Mesothelial cell of epicardium (in vitro differentiated cells): ENCODE measurements around the gene CCDC80. TPM values are rescaled to one million over a fixed set of nuclear protein-coding genes. Genes with fewer than 3 reads are reported as not detected.

ENCODE experiments used
- DNase-seq, 2 experiments: peaks; one replicate each; pipeline ENCODE4 v3.0.0; 2021; ENCODE audit warnings: low spot score in 2 of 2; ENCODE audit not compliant: unreplicated experiment in 2 of 2
- H3K27ac Mint-ChIP-seq: 2 replicates; pipeline ENCODE4 v1.8.0; 2021; ENCODE audit warnings: mixed read lengths
- H3K27me3 Mint-ChIP-seq: 2 replicates; pipeline ENCODE4 v1.8.0; 2021; ENCODE audit warnings: low read depth, mixed read lengths
- H3K36me3 Mint-ChIP-seq: 2 replicates; pipeline ENCODE4 v1.8.0; 2021; ENCODE audit warnings: mixed read lengths
- H3K4me1 Mint-ChIP-seq: 2 replicates; pipeline ENCODE4 v1.8.0; 2021; ENCODE audit warnings: mixed read lengths
- H3K4me3 Mint-ChIP-seq: 2 replicates; pipeline ENCODE4 v1.8.0; 2021; ENCODE audit warnings: mild to moderate bottlenecking, moderate library complexity, mixed read lengths
- H3K9me3 Mint-ChIP-seq: 2 replicates; pipeline ENCODE4 v1.8.0; 2021; ENCODE audit warnings: mixed read lengths
- total RNA-seq: library from RNA; stranded (reverse); gene quantifications from 3 replicates; pipeline ENCODE4 v1.2.1, GENCODE V29; 2021
- TF ChIP-seq, protein P1 (sequence below): fragments of 200-600 bp; sonication (generic); IDR thresholded peaks from one replicate; pipeline ENCODE4 v1.5.0; 2021; ENCODE audit warnings: antibody characterized with exemption; ENCODE audit not compliant: unreplicated experiment

CCDC80 gene
- total RNA-seq, 1 donor from 2014 or later = 134 TPM

GRCh38 chr3:112654492-112654891, 13.5 kb upstream of the CCDC80 start:
- Mint-ChIP-seq H3K27ac (no peak overlapping the region), H3K36me3 (no peaks in the 10 kb centered on the region), H3K4me3 (no peak overlapping the region), H3K4me1 (peaks cover 17% of the 10 kb centered on the region), H3K27me3 (no peaks in the 10 kb centered on the region), H3K9me3 (peaks cover 9% of the 10 kb centered on the region)
- no peak for DNase-seq
- TF ChIP-seq, protein P1, sequence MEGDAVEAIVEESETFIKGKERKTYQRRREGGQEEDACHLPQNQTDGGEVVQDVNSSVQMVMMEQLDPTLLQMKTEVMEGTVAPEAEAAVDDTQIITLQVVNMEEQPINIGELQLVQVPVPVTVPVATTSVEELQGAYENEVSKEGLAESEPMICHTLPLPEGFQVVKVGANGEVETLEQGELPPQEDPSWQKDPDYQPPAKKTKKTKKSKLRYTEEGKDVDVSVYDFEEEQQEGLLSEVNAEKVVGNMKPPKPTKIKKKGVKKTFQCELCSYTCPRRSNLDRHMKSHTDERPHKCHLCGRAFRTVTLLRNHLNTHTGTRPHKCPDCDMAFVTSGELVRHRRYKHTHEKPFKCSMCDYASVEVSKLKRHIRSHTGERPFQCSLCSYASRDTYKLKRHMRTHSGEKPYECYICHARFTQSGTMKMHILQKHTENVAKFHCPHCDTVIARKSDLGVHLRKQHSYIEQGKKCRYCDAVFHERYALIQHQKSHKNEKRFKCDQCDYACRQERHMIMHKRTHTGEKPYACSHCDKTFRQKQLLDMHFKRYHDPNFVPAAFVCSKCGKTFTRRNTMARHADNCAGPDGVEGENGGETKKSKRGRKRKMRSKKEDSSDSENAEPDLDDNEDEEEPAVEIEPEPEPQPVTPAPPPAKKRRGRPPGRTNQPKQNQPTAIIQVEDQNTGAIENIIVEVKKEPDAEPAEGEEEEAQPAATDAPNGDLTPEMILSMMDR = no peak

DNA sequence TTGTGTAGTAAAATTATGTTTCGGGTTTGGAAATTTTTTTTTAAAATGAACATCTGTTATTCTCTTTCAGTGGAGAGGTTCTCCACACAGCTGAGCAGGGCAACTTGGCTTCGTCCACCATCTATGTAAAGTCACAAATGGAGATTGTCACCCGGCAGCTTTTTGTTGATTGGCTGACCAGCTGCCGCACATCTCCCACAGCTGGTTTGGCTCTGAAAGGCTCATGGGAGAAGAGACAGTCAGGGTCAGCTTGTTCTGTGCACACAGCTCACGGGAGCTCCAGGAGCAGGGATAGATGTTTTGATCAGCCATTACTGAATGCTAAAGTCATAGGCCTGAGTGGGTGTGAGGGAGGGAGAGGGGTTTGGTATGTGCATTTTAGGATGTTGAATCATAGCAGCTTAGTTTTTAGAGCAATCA, 12.9 kb upstream of the CCDC80 start:
- H3K4me1 Mint-ChIP-seq = peaks cover 17% of the 10 kb centered on the region
- no peak for DNase-seq
- peaks cover 9% of the 10 kb centered on the region for H3K9me3 Mint-ChIP-seq
- no peak overlapping the region for H3K4me3 Mint-ChIP-seq
- H3K36me3 Mint-ChIP-seq = no peaks in the 10 kb centered on the region
- H3K27me3 Mint-ChIP-seq = no peaks in the 10 kb centered on the region
- no peak overlapping the region for H3K27ac Mint-ChIP-seq
- TF ChIP-seq, protein P1 = no peak

GRCh38 chr3:112653209-112653871, 12.4 kb upstream of the CCDC80 start:
- H3K36me3 Mint-ChIP-seq = no peaks in the 10 kb centered on the region

DNA sequence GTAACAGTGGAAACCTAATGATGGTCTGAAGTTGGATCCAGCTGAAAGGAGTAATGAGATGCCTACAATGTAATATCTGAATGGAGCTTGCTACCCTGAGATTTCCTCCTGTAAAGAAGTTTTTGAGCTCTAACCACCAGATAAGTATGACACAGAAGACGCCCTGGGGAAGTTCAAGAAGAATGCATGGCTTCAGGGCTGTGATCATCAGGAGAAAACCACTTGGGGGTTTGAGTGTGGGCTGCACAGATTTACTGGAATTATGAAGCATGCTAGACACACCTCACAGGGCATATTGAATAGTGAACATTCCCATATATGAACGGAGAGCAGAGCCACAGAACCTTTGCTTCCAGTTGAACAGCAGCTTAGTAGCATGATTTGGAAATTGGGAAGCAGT, 10.6 kb upstream of the CCDC80 start:
- no peaks in the 10 kb centered on the region for H3K9me3 Mint-ChIP-seq
- H3K36me3 Mint-ChIP-seq = no peaks in the 10 kb centered on the region
- H3K4me1 Mint-ChIP-seq = peaks cover 33% of the 10 kb centered on the region
- H3K27me3 Mint-ChIP-seq = no peaks in the 10 kb centered on the region
- H3K4me3 Mint-ChIP-seq = no peak overlapping the region
- DNase-seq = no peak
- TF ChIP-seq, protein P1 = no peak
- H3K27ac Mint-ChIP-seq = peak overlapping the region; percentile 18

More at GRCh38 chr3:112653209-112653871, 12.4 kb upstream of the CCDC80 start:
- DNase-seq = no peak
- TF ChIP-seq, protein P1 = no peak
- Mint-ChIP-seq H3K9me3 (peaks cover 9% of the 10 kb centered on the region), H3K27ac (no peak overlapping the region), H3K27me3 (no peaks in the 10 kb centered on the region), H3K4me3 (no peak overlapping the region), H3K4me1 (peaks cover 17% of the 10 kb centered on the region)

DNA sequence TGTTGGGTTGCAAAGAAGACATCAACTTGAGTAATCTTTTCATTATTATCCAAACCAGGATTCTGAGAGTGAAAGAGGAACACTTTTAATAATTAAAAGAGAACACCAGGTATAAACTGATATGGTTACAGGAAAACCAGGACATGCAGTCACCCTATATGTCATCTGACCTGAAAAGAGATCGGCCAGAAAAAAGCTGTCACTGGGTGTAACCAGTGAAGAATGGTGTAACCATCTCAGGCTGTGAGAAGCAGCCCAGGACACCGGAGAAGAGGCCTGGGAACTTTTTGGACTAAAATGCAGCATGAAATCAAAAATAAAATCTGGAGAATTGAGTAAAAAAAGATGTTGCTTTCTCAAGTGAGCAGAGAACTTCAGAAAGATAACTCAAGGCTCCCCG, 10.1 kb upstream of the CCDC80 start:
- Mint-ChIP-seq H3K27me3 (no peaks in the 10 kb centered on the region), H3K4me3 (no peak overlapping the region), H3K4me1 (peaks cover 37% of the 10 kb centered on the region), H3K9me3 (no peaks in the 10 kb centered on the region), H3K27ac (no peak overlapping the region), H3K36me3 (no peaks in the 10 kb centered on the region)
- DNase-seq = no peak
- TF ChIP-seq, protein P1 = no peak
